IMR-90 (cell line): ENCODE measurements around the gene SDC1. TPM values are rescaled to one million over a fixed set of nuclear protein-coding genes. Genes with fewer than 3 reads are reported as not detected.

Source experiments
- ATAC-seq: fragments of 200-7000 bp; cut with Tn5 transposase; 2 replicates; pipeline ENCODE4 v1.9.1; 2020; ENCODE audit warnings: low read depth, mild to moderate bottlenecking, moderate library complexity
- BruUV-seq: library from RNA; stranded (reverse); fragments of 400-500 nt; replicated peaks from 2 replicates; lab custom pipeline; 2021; lab: Mats Ljungman, UMichigan
- CTCF ChIA-PET: fragments of 300-600 bp; formaldehyde crosslinking; extraction: SDS; loops from one replicate; lab custom pipeline; 2021; ENCODE audit warnings: antibody characterized with exemption; lab: Yijun Ruan, JAX
- POLR2A ChIA-PET: fragments of 300-600 bp; sonication (Branson Sonifier 250); formaldehyde crosslinking; loops from one replicate; lab custom pipeline; 2022; ENCODE audit warnings: antibody characterized with exemption; ENCODE audit not compliant: unreplicated experiment; lab: Charles Lee
- DNase-seq: peaks from one replicate; pipeline ENCODE4 v3.0.0; 2013
- H2AFZ ChIP-seq: replicated peaks from 2 replicates; pipeline ENCODE3; 2013; ENCODE audit warnings: low read length, mild to moderate bottlenecking; ENCODE audit not compliant: poor library complexity
- H2AK5ac ChIP-seq: 2 replicates; pipeline ENCODE4 v1.6.1; 2013; ENCODE audit warnings: low read depth, low read length, inconsistent platforms
- H2AK9ac ChIP-seq: replicated peaks from 2 replicates; pipeline ENCODE3; 2013; ENCODE audit warnings: mild to moderate bottlenecking, low read depth, low read length, moderate library complexity; ENCODE audit not compliant: poor library complexity
- H2BK120ac ChIP-seq: 2 replicates; pipeline ENCODE4 v1.6.1; 2013; ENCODE audit warnings: low read depth, low read length, inconsistent platforms
- H2BK15ac ChIP-seq: 3 replicates; pipeline ENCODE4 v1.6.1; 2013; ENCODE audit warnings: low read depth, low read length, inconsistent platforms
- H2BK20ac ChIP-seq: 2 replicates; pipeline ENCODE4 v1.6.1; 2013; ENCODE audit warnings: low read depth, mild to moderate bottlenecking, inconsistent platforms, low read length, moderate library complexity
- H2BK5ac ChIP-seq: 2 replicates; pipeline ENCODE4 v1.6.1; 2013; ENCODE audit warnings: mild to moderate bottlenecking, low read depth, low read length, inconsistent platforms; ENCODE audit not compliant: poor library complexity, severe bottlenecking
- H3K14ac ChIP-seq: replicated peaks from 2 replicates; pipeline ENCODE4 v1.6.1; 2013; ENCODE audit warnings: low read depth, low read length, inconsistent platforms
- H3K18ac ChIP-seq: 2 replicates; pipeline ENCODE4 v1.6.1; 2013; ENCODE audit warnings: low read depth, low read length, control low read depth
- H3K23ac ChIP-seq: 2 replicates; pipeline ENCODE4 v1.6.1; 2013; ENCODE audit warnings: low read depth, low read length, inconsistent platforms
- H3K27ac ChIP-seq: 2 replicates; pipeline ENCODE4 v1.5.1; 2013; ENCODE audit warnings: mild to moderate bottlenecking, control low read depth, low read length; ENCODE audit not compliant: insufficient read depth
- H3K27me3 ChIP-seq: 2 replicates; pipeline ENCODE4 v1.6.1; 2013; ENCODE audit warnings: low read length; ENCODE audit not compliant: control insufficient read depth, insufficient read depth
- H3K36me3 ChIP-seq: 2 replicates; pipeline ENCODE4 v1.6.1; 2013; ENCODE audit warnings: low read length, mixed read lengths; ENCODE audit not compliant: control insufficient read depth, insufficient read depth
- H3K4ac ChIP-seq: 2 replicates; pipeline ENCODE4 v1.6.1; 2013; ENCODE audit warnings: low read depth, low read length, inconsistent platforms
- H3K4me1 ChIP-seq: 2 replicates; pipeline ENCODE4 v1.6.1; 2013; ENCODE audit warnings: low read length, mixed read lengths; ENCODE audit not compliant: control insufficient read depth, insufficient read depth
- H3K4me2 ChIP-seq: 2 replicates; pipeline ENCODE4 v1.6.1; 2013; ENCODE audit warnings: low read depth, mild to moderate bottlenecking, control low read depth, low read length, moderate library complexity
- H3K4me3 ChIP-seq: 2 replicates; pipeline ENCODE4 v1.5.1; 2013; ENCODE audit warnings: low read depth, mild to moderate bottlenecking, control low read depth, low read length, moderate library complexity; ENCODE audit not compliant: insufficient read depth
- H3K56ac ChIP-seq: 2 replicates; pipeline ENCODE4 v1.6.1; 2013; ENCODE audit warnings: low read length, inconsistent platforms; ENCODE audit not compliant: insufficient read depth; ENCODE audit errors: extremely low read depth
- H3K79me1 ChIP-seq, 2 experiments: 2 replicates each; pipeline ENCODE4 v1.6.1; 2013; ENCODE audit warnings: low read length in 2 of 2, inconsistent platforms in 1 of 2, low read depth in 1 of 2
- H3K9ac ChIP-seq: 2 replicates; pipeline ENCODE4 v1.6.1; 2013; ENCODE audit warnings: low read depth, low read length, control low read depth
- H3K9me1 ChIP-seq: 2 replicates; pipeline ENCODE4 v1.6.1; 2013; ENCODE audit warnings: low read length, inconsistent platforms; ENCODE audit not compliant: insufficient read depth
- H3K9me3 ChIP-seq: 2 replicates; pipeline ENCODE4 v1.6.1; 2013; ENCODE audit warnings: low read length; ENCODE audit not compliant: control insufficient read depth, insufficient read depth
- H4K20me1 ChIP-seq: 2 replicates; pipeline ENCODE4 v1.6.1; 2013; ENCODE audit warnings: low read length, inconsistent platforms; ENCODE audit not compliant: insufficient read depth
- H4K5ac ChIP-seq: 2 replicates; pipeline ENCODE4 v1.6.1; 2013; ENCODE audit warnings: mild to moderate bottlenecking, low read depth, low read length, control low read depth
- H4K8ac ChIP-seq, 2 experiments: 2 replicates each; pipeline ENCODE4 v1.6.1; 2013; ENCODE audit warnings: low read depth in 2 of 2, low read length in 2 of 2, control low read depth in 1 of 2, inconsistent platforms in 1 of 2
- H4K91ac ChIP-seq: 2 replicates; pipeline ENCODE4 v1.6.1; 2013; ENCODE audit warnings: low read depth, low read length, inconsistent platforms; ENCODE audit not compliant: insufficient read depth
- POLR2A ChIP-seq: IDR thresholded peaks from 2 replicates; pipeline ENCODE4 v1.6.1; 2012; ENCODE audit warnings: mild to moderate bottlenecking, low read depth, low read length
- RCOR1 ChIP-seq: IDR thresholded peaks from 2 replicates; pipeline ENCODE4 v1.6.1; 2012; ENCODE audit warnings: mild to moderate bottlenecking, low read length, improper control_type of control experiment; ENCODE audit not compliant: insufficient replicate concordance
- WGBS, 2 experiments: methylation state at CpG; one replicate each; pipeline versions ENCODE4 v1.1.5 to v1.1.7; 2013; ENCODE audit warnings: missing lambda C conversion rate in 2 of 2; ENCODE audit not compliant: insufficient read length in 1 of 2; ENCODE audit errors: extremely low coverage in 2 of 2; 5-methylcytosine and 5-hydroxymethylcytosine counted together
- dilution Hi-C: fragments of 300-500 bp; cut with HindIII; formaldehyde crosslinking; loops from one replicate; pipeline ENCODE4 v1.14.3; 2018; ENCODE audit warnings: low sequenced_read_pairs; ENCODE audit not compliant: unreplicated experiment
- in situ Hi-C: fragments of 300-500 bp; cut with MboI; formaldehyde crosslinking; loops from 3 replicates; pipeline ENCODE4 v1.14.3; 2019; ENCODE audit warnings: low sequenced_read_pairs, inconsistent platforms, mixed read lengths
- intact Hi-C: fragments of 100-400 bp; cut with micrococcal nuclease; formaldehyde crosslinking; loops from 2 replicates; pipeline ENCODE4 v1.10.0; 2022
- polyA plus RNA-seq, 3 experiments: library from polyadenylated mRNA; depleted of rRNA; stranded (reverse); fragments of >200 nt; gene quantifications; 2 replicates each; pipeline ENCODE4 v1.2.3, GENCODE V29; 2012; ENCODE audit warnings: low replicate concordance in 1 of 3
- total RNA-seq: library from RNA; depleted of rRNA; stranded (reverse); fragments of >200 nt; gene quantifications from 2 replicates; pipeline ENCODE4 v1.2.3, GENCODE V29; 2012

SDC1 gene
- total and polyA plus RNA-seq, 2 of the 4 experiments (the other 2 are of a cell fraction), result 22.0 to 28.3 TPM

GRCh38 chr2:20199633-20200270 lies 25.2 kb downstream of the SDC1 start:
- Histone ChIP-seq H2BK5ac (no peak overlapping the region), H2BK15ac (no peak overlapping the region), H3K14ac (no peak overlapping the region), H3K4me3 (no peak overlapping the region), H3K9me1 (0 out of 2 replicates have a peak, but pooled peaks cover 3% of the 10 kb centered on the region), H2AK5ac (no peak overlapping the region), H3K23ac (no peak overlapping the region), H3K18ac (no peak overlapping the region), H3K4me1 (no peaks in the 10 kb centered on the region), H3K9ac (no peak overlapping the region), H4K20me1 (no peaks in the 10 kb centered on the region; the same call in 1 of the 2 replicates), H3K9me3 (no peaks in the 10 kb centered on the region), H3K4ac (no peak overlapping the region), H2AFZ (no peak overlapping the region), H3K27ac (no peak overlapping the region), H4K91ac (no peak overlapping the region), H3K4me2 (no peak overlapping the region), H3K56ac (no peak overlapping the region), H3K36me3 (peaks cover 4% of the 10 kb centered on the region), H3K79me1 (no peaks in the 10 kb centered on the region), H2BK120ac (no peak overlapping the region), H4K8ac (no peak overlapping the region), H2AK9ac (no peak overlapping the region), H2BK20ac (no peak overlapping the region), H4K5ac (no peak overlapping the region), H3K27me3 (no peaks in the 10 kb centered on the region; the same call in 1 of the 2 replicates)
- dilution Hi-C loops, result no loop called here
- in situ Hi-C loops, result no loop called here
- ChIA-PET POLR2A (no interaction called here), CTCF (no interaction called here)
- WGBS, 2 experiments, result no CpG with 5 or more reads among the region's 6 CpGs
- ATAC-seq, result no peak
- no peak for DNase-seq
- intact Hi-C loops, result no loop called here
- TF ChIP-seq POLR2A, result no peak
- TF ChIP-seq RCOR1, result no peak
- BruUV-seq, result no TSS peak
